Islet precursor cell (in vitro differentiated cells): ENCODE data around the gene AWAT2.

Source experiments
- DNase-seq: peaks from one replicate; pipeline ENCODE4 v3.0.0-alpha.2; 2018

The AWAT2 gene, protein sequence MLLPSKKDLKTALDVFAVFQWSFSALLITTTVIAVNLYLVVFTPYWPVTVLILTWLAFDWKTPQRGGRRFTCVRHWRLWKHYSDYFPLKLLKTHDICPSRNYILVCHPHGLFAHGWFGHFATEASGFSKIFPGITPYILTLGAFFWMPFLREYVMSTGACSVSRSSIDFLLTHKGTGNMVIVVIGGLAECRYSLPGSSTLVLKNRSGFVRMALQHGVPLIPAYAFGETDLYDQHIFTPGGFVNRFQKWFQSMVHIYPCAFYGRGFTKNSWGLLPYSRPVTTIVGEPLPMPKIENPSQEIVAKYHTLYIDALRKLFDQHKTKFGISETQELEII

DNA sequence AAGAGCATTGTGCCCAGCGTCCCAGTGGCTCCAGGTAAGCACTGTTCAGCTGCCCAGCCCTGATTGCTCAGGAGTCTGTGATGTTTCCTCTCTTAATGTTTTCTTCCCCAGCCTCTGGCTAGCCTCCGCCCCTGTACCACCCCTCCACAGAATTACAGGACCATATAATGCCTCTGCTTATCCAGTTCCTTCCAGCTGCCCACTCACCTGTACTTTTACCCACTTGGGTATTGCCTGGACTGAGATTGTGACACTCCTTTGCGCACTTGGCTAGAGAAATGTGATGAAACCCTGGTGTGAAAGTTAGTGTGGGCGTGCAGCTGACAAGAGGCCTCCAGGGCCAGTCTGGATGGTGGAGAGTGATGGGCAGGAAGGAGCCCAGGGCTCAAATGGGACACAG, at the start of gene AWAT2:
AWAT2 (minus strand) TSS at position 14 of the 400 bp plus-strand sequence; CDS start at position 8, 6 bp downstream.
- DNase-seq = no peak

DNA sequence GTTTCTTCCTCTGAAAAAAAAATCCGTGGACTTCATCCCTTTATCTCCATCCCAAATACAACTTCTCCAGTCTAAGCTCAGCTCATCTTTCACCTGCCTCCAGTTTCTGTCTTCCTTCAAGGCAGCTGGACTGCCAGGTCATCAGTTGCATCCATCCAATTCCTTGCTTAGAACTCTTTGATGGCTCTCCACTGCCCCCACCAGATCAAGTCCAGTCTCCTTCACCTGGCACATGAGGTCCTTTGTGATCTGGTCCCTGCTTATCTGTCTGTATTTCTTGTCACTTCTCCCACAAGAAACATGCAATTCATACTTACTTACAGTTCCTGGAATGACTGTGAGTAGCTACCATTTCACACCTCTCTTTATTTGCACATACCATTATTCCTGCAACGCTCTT, 46.3 kb upstream of the AWAT2 start:
- no peak for DNase-seq

GRCh38 chrX:70092247-70092646, 42.5 kb upstream of the AWAT2 start:
- no peak for DNase-seq

DNA sequence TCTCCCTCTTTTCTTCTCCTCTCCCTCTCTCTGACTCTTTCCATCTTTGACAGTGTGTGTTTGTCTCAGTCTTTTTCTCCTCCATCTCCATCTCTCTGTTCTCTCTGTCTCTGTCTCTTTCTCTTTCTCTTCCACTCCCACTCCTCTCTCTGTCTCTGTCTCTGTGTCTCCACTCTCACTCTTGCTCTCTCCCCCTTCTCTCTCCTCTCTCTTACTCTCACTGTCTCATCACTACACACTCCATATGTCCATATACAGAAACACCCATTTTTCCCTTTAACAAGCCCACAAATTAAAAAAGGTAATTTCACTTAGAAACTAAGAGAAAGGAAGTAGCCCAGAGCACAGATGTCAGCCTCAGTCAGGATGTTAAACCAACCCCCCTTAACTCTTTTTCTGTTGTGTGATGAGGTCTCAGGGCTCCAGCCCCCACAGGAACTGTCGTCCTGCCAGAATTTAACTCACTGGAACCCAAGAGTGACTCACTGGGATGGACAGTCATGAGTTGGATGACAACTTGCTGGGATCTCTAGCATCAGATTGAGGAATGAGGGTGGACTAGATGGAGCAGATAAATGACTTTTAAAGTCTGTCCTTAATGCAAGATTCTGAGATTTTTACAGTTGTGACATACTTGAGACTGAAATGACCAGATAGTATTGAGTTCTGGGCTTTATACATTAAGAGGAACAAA, 40.0 kb upstream of the AWAT2 start:
- DNase-seq = no peak

- DNase-seq = no peak
These were observed 39.0 kb upstream of the AWAT2 start for GRCh38 chrX:70088751-70089150.

GRCh38 chrX:70087857-70088630, 38.3 kb upstream of the AWAT2 start:
- no peak for DNase-seq

- DNase-seq = no peak
These were observed 35.0 kb upstream of the AWAT2 start for GRCh38 chrX:70084592-70085240.

GRCh38 chrX:70082723-70083122, 33.0 kb upstream of the AWAT2 start:
- DNase-seq = no peak

GRCh38 chrX:70079870-70080269, 30.1 kb upstream of the AWAT2 start:
- no peak for DNase-seq

GRCh38 chrX:70079297-70079696, 29.6 kb upstream of the AWAT2 start:
- DNase-seq = no peak

DNA sequence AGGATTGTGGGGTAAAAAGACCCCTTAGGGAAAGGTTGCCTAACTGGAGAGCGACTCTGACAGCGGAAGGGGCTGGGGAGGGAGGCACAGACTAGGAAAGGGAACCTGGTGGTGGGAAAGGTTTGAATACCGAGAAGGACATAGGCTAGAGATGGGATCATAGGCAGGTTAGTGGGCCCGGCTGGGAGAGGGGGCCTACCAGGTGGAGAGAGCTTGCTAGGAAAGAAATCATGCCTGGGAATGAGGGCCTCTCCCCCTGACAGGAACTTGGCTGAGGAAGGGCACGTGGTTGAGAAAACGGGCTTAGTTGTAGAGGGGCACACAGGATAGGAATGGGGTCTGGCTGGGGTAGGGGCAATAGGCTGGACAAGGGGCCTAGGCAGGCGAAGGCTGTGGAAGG, 16.9 kb upstream of the AWAT2 start:
- DNase-seq = no peak

GRCh38 chrX:70062961-70063550, 13.3 kb upstream of the AWAT2 start:
- DNase-seq = no peak

DNA sequence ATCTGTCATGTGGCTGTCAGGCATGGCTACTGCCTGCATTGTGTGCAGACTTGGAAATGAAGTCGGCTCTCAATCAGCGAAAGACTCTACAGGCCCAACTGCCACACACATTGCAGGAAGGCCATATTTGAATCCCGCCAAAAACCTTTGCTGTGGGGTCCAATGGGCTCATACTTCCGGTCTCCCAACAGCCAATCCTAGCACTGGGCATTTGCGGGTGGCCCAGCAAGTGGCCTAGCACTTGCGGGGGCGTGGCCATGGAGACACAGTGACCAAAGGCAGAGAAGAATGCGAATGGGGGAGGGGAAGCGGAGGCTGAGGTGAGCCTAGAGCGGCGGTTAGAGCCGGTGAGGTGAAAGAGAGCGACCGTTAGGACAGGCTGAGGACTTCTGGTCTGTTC, 12.3 kb upstream of the AWAT2 start, which contains the start of gene OTUD6A:
OTUD6A (plus strand) TSS at position 382 of the 400 bp plus-strand sequence. CDS start 68 bp downstream, outside the sequence.
- no peak for DNase-seq

DNA sequence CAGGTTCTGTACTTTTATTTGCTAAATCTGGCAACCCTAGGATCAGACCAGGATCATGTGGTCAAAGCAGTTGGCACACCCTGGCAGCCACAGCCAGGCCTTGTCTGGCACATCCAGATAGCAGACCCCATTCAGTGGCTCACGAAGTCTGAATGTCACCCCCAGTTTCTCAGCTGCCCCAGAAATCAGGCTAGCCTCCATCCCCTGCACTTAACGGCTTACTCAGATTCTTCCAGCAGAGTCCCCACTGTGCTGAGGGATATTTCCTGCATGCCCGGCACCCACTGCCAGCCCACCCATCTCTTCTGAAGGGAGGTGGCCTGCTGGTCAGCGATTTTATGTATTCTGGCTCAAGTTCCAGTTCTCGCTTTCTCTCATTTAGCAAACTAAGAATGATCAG, 4.7 kb upstream of the AWAT2 start:
- DNase-seq = peak; percentile 22

- peak; percentile 34 for DNase-seq
These were observed 3.3 kb upstream of the AWAT2 start for GRCh38 chrX:70052895-70053615.

GRCh38 chrX:70049406-70049805, 332 bp downstream of the AWAT2 start:
- no peak for DNase-seq

DNA sequence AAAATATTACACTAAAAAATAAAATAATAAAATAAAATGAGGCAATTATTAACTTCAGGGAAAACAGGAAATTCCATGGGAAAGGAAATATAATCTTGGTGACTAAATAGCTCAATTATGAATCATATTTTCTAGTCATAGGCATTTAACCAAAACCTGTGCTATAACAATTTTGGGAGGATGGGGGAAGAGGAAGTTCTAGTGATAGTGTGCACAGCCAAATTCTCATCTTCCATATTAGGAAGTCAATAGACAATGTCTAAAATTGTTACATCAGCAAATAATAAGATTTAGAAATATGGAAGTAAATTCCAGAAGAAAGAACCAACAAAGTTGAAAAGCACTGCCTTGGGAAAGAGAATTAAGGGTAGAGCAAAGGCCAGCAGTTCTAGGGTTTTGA, 2.8 kb downstream of the AWAT2 start:
- no peak for DNase-seq

DNA sequence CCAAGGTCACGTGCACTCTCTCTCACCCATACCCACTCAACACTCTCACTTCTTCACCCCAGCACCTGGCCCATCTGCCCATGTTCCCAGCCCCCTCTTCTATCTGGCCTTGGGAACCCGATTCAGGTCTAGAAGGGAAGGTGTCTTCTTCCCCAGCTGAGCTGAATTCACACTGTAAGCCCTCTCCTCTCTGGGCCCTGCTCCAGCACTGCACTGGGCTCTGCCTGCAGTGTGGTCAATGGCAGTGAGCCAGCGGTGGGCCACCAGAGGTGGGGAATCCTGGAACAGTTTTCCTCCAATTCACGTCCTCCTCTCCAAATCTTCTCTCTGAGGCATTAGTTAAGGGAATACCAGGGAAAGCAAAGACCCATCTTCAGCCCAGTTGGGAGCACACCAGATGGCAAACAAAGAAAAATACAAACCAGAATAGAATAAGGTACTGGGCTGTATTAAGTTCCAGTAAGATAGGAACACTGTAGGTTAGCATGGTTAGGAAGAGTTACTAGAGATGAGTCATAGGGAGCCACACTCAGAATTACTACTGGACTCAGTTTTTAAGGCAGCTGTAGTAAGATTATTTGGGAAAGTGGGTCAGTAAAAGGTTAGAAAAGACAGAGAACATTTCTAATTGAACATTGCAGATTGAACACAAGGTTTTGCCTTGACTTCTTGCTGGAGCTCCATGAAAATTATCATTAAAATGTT, 5.0 kb downstream of the AWAT2 start:
- DNase-seq = peak; percentile 26

DNA sequence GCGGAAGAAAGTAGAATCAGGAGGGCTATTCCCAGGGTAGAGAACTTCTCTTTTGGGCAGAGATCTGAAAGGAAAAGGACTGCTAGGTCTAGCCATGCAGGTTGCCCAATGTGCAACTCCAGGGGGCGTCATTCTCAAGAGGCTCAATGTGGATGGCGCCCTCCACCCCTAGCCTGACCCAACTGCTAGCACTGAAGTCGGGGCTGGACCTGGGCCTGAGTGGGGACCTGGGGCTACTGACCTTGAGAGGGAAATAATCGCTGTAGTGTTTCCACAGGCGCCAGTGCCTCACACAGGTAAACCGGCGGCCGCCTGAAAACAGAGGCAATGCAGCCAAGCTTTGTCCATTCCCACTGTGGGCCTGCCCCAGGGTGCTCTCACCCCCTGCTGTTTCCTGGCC, 6.1 kb downstream of the AWAT2 start:
- peak; percentile 26 for DNase-seq

DNA sequence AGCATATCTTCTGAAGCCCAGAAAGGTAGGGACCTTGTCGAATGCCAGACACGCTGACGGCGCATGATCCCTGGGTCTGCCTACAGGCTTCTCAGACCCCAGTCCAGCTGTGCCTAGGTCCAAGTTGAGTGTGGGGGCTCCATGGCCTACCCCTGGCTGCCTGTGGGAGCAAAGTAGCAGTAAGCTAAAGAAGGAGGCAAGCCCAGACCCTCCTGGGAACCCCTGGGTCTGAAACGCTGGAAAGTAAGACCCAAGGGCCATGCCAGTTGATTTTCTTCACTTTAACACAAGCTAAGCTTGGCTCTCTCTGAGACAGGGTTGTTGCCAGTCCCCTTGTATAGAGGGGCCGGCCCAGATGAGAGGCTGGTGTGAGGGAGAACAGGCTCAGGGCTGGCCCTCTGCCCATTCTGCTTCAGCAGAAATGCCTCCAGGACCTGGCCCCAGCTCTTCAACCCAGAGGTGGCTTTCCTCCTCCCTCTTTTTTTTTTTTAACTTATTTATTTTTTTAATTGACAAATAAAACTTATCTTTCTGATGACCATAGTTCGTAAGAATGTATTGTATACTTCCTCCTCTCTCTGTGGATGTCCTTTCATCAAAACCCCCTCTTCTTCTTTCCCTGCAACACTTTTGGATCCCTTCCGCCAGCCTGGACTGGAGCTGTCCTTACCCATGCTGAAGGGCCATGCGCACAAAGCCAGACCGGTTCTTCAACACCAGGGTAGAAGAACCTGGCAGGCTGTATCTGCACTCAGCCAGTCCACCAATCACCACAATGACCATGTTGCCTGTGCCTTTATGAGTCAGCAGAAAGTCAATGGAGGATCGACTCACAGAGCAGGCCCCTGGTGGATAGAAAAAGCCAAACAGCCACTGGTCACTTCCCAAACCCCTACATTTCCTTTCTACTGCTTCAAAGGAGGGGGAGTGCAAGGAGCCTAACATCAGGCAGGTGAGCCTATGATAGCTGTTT, 7.1 kb downstream of the AWAT2 start:
- DNase-seq = peak; percentile 66
